HepG2 (cell line): ENCODE data around the gene MAP3K14. TPM values are rescaled to one million over a fixed set of nuclear protein-coding genes. Genes with fewer than 3 reads are reported as not detected.

Source experiments
- ATAC-seq: fragments of 200-7000 bp; cut with Tn5 transposase; 3 replicates; pipeline ENCODE4 v1.9.1; 2020; ENCODE audit warnings: mild to moderate bottlenecking, moderate library complexity
- BruUV-seq: library from RNA; stranded (reverse); fragments of 400-500 nt; replicated peaks from 2 replicates; lab custom pipeline; 2021; lab: Mats Ljungman, UMichigan
- CTCF ChIA-PET: fragments of 300-600 bp; formaldehyde crosslinking; extraction: SDS; loops from one replicate; lab custom pipeline; 2021; ENCODE audit warnings: low total read pairs, inconsistent platforms, low intra/inter-chr PET ratio; lab: Yijun Ruan, JAX
- POLR2A ChIA-PET: fragments of 350-600 bp; sonication (Branson Sonifier 250); formaldehyde crosslinking; loops from one replicate; lab custom pipeline; 2020; ENCODE audit warnings: antibody characterized with exemption, inconsistent platforms; lab: Yijun Ruan, JAX
- DNase-seq: peaks from one replicate; pipeline ENCODE4 v3.0.0-alpha.2; 2015; ENCODE audit warnings: low spot score
- FAIRE-seq: peaks from 3 replicates; lab custom pipeline; 2011; peaks lifted over from hg19 to GRCh38; lab: Jason Lieb, UNC
- H2AFZ ChIP-seq: one replicate; pipeline ENCODE4 v1.6.1; 2011; ENCODE audit warnings: low read length, inconsistent platforms
- H3K27ac ChIP-seq: fragments of 300-600 bp; 3 replicates; pipeline ENCODE4 v1.8.0; 2011; ENCODE audit warnings: mixed run types, mild to moderate bottlenecking, mixed read lengths, low read length, inconsistent platforms; ENCODE audit not compliant: insufficient read depth; ENCODE audit errors: extremely low read length
- H3K27me3 ChIP-seq, 2 experiments: fragments of 200-600 bp in 1 of 2; 2 replicates in 1 of 2; 3 replicates in 1 of 2; pipeline versions ENCODE4 v1.6.0 to v1.8.0; 2011; ENCODE audit warnings: low read length in 2 of 2, mild to moderate bottlenecking in 2 of 2, moderate library complexity in 2 of 2, inconsistent platforms in 1 of 2; ENCODE audit not compliant: insufficient read depth in 2 of 2, control insufficient read depth in 1 of 2
- H3K36me3 ChIP-seq, 2 experiments: fragments of 200-600 bp in 1 of 2; replicated peaks in 1 of 2; 2 replicates in 1 of 2; 3 replicates in 1 of 2; pipeline versions ENCODE4 v1.5.1 to v1.8.0; 2011; ENCODE audit warnings: low read length in 2 of 2, inconsistent platforms in 1 of 2; ENCODE audit not compliant: insufficient read depth in 2 of 2, control insufficient read depth in 1 of 2
- H3K4me1 ChIP-seq: 2 replicates; pipeline ENCODE4 v1.5.1; 2012; ENCODE audit warnings: low read length, inconsistent platforms; ENCODE audit not compliant: insufficient read depth
- H3K4me2 ChIP-seq: 2 replicates; pipeline ENCODE4 v1.6.0; 2011; ENCODE audit warnings: low read depth, low read length, inconsistent platforms
- H3K4me3 ChIP-seq, 3 experiments: fragments of 200-600 bp in 1 of 3; sonication (generic), shearing (Covaris generic) in 1 of 3; replicated peaks in 1 of 3; 2 replicates each; pipeline ENCODE4 v1.5.1; 2011 to 2016; ENCODE audit warnings: low read length in 3 of 3, inconsistent platforms in 2 of 3, low read depth in 2 of 3, mild to moderate bottlenecking in 2 of 3, control low read depth in 1 of 3, mixed read lengths in 1 of 3; ENCODE audit not compliant: insufficient read depth in 1 of 3
- H3K79me2 ChIP-seq: one replicate; pipeline ENCODE4 v1.6.1; 2011; ENCODE audit warnings: low read length, inconsistent platforms; ENCODE audit not compliant: insufficient read depth
- H3K9ac ChIP-seq: 2 replicates; pipeline ENCODE4 v1.6.0; 2011; ENCODE audit warnings: mild to moderate bottlenecking, low read depth, low read length, inconsistent platforms; ENCODE audit not compliant: insufficient read depth
- H3K9me3 ChIP-seq: 2 replicates; pipeline ENCODE4 v1.5.1; 2012; ENCODE audit warnings: mild to moderate bottlenecking, low read length
- H4K20me1 ChIP-seq: 2 replicates; pipeline ENCODE4 v1.6.0; 2011; ENCODE audit warnings: inconsistent platforms, mild to moderate bottlenecking, low read length, moderate library complexity; ENCODE audit not compliant: insufficient read depth
- KLF11 ChIP-seq: IDR thresholded peaks from 2 replicates; pipeline ENCODE4 v1.6.1; 2016; ENCODE audit warnings: missing compliant biosample characterization
- SP5 ChIP-seq: IDR thresholded peaks from 2 replicates; pipeline ENCODE4 v1.6.1; 2016; ENCODE audit warnings: low read depth, borderline replicate concordance
- TEAD3 ChIP-seq: optimal IDR thresholded peaks from 2 replicates; pipeline ENCODE3; 2016; ENCODE audit warnings: borderline replicate concordance
- ZNF331 ChIP-seq: sonication (generic); formaldehyde crosslinking; IDR thresholded peaks from 2 replicates; pipeline ENCODE4 v1.4.0; 2020; ENCODE audit warnings: missing genetic modification reagents
- ZNF883 ChIP-seq: sonication (generic); formaldehyde crosslinking; IDR thresholded peaks from 2 replicates; pipeline ENCODE4 v1.5.1; 2020; ENCODE audit warnings: mild to moderate bottlenecking, missing genetic modification reagents; ENCODE audit errors: not compliant biosample characterization
- ZSCAN25 ChIP-seq: sonication (generic); formaldehyde crosslinking; IDR thresholded peaks from 2 replicates; pipeline ENCODE4 v1.8.0; 2022; ENCODE audit warnings: mild to moderate bottlenecking, missing genetic modification reagents
- WGBS: methylation state at CpG from one replicate; pipeline ENCODE4 v1.1.6; 2017; ENCODE audit warnings: low lambda C conversion rate; 5-methylcytosine and 5-hydroxymethylcytosine counted together
- in situ Hi-C: cut with HindIII; loops from 2 replicates; pipeline ENCODE4 v1.10.0; 2017; ENCODE audit warnings: low pct_unique_long_range_greater_than_20kb; ENCODE audit not compliant: extremely low pct_ligation_motif_present
- intact Hi-C: fragments of 100-400 bp; cut with micrococcal nuclease; formaldehyde crosslinking; loops from one replicate; pipeline ENCODE4 v1.10.0; 2022; ENCODE audit not compliant: unreplicated experiment
- polyA plus RNA-seq, 8 experiments: library from polyadenylated mRNA; depleted of rRNA in 3 of 8; stranded (reverse) in 7 of 8; unstranded in 1 of 8; fragments of >200 nt; fragmentation: Illumina TruSeq in 4 of 8; extraction: Trizol in 4 of 8; gene quantifications; 2 replicates each; pipeline versions ENCODE4 v1.2.1 to v1.2.3, GENCODE V29; 2011 to 2016; ENCODE audit warnings: low read depth in 4 of 8, missing spikeins in 1 of 8, mixed read lengths in 1 of 8; ENCODE audit not compliant: insufficient read depth in 1 of 8
- total RNA-seq, 5 experiments: library from RNA; depleted of rRNA; stranded (reverse); fragments of >200 nt; fragmentation: Illumina TruSeq; extraction: Trizol; gene quantifications; 2 replicates each; pipeline ENCODE4 v1.2.3, GENCODE V29; 2016; ENCODE audit warnings: low read depth in 1 of 5
- TF ChIP-seq, protein P1 (sequence below): sonication (generic); formaldehyde crosslinking; IDR thresholded peaks from 2 replicates; pipeline ENCODE4 v1.5.1; 2020; ENCODE audit warnings: mild to moderate bottlenecking, moderate library complexity, missing genetic modification reagents

The MAP3K14 gene
- total and polyA plus RNA-seq, 2 of the 13 experiments (the other 11 are each of a cell fraction or from before 2014, with no cell fraction given), result 2.6 TPM

DNA sequence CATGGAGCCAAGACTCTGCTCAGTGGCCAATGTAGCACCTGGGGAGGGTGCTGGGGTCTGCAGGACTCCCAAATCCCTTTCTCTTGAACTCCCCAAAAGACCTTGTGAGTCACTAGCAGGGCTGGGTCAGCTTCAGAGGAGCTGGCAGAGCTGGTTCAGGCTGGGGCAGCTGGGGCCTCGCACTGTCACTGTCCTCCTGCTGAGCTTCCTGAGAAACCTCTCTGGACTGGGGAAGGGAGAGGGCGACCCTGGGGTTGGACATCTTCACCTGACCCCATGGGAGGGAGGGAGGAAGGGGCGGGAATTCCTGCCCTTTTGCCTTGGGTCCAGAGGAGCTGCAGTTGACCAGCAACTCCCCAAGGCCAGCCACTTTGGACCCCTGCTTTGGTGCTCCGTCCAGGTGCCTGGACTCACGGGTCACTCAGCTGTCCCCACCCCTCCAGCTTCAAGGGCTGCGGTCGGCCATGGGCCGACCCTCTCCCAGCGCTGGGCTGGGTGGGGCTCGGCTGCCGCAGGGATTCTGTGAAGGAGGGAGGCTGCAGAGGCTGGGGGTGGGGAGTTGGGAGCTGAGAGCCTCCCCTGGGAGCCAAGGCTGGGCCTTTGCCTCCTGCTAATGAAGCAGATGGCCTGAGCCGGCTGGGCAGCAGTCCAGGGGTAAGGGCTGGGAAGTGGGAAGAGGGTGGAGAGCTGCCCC lies 85.9 kb downstream of the MAP3K14 start (continued):
- TF ChIP-seq, protein P1, sequence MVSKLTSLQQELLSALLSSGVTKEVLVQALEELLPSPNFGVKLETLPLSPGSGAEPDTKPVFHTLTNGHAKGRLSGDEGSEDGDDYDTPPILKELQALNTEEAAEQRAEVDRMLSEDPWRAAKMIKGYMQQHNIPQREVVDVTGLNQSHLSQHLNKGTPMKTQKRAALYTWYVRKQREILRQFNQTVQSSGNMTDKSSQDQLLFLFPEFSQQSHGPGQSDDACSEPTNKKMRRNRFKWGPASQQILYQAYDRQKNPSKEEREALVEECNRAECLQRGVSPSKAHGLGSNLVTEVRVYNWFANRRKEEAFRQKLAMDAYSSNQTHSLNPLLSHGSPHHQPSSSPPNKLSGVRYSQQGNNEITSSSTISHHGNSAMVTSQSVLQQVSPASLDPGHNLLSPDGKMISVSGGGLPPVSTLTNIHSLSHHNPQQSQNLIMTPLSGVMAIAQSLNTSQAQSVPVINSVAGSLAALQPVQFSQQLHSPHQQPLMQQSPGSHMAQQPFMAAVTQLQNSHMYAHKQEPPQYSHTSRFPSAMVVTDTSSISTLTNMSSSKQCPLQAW (CRISPR knock-in tag), result 0 out of 2 replicates have a peak, but pooled peaks have one; percentile 56
- TF ChIP-seq TEAD3 (CRISPR knock-in tag), result peak; percentile 27
- TF ChIP-seq ZNF331 (CRISPR knock-in tag), result no peak
- no peak for TF ChIP-seq ZSCAN25 (CRISPR knock-in tag)
- peak; percentile 44; the same call in 1 of the 2 replicates for TF ChIP-seq SP5 (CRISPR knock-in tag)

DNA sequence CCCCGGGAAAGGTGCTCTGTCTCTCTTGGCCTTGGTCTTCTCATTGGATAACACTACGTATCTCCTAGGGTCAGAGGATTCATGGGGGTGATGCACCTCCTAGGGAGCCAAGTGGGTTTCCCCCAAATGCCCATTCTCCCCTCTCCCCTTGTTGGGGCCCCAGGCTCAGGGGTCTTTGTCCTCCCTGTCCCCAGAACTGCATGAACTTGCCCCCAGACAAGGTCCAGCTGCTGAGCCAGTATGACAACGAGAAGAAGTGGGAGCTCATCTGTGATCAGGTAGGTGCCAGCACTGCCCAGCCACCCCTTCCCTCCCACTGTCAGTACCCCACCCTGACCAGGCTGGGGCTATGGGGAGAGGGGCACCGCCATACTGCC lies 86.4 kb downstream of the MAP3K14 start:
- H3K79me2 ChIP-seq, result no peaks in the 10 kb centered on the region
- peak overlapping the region; percentile 58 for H3K4me2 ChIP-seq
- 47% methylated on average over 4 of the region's 4 CpGs for WGBS
- ATAC-seq (peak; percentile 1; the same call in 2 of the 3 replicates), FAIRE-seq (no peak), DNase-seq (no peak)
- no peak overlapping the region for H3K27ac ChIP-seq
- intact Hi-C loops, result loop anchor here (5.0 kb wide), 1 partner anchor 93 kb away; the partner anchor contains the start of gene ACBD4
- H3K9ac ChIP-seq, result no peak overlapping the region
- no peaks in the 10 kb centered on the region for H3K36me3 ChIP-seq
- H3K4me3 ChIP-seq, result no peak overlapping the region; a peak in 1 of 6 replicates
- ChIA-PET POLR2A (interaction anchor here (1.0 to 6.0 kb wide), 8 partner anchors 11 to 195 kb away, joined by 3 to 66 read pairs (median 16); partner anchors contain the start of genes ACBD4, HEXIM1 and HEXIM2), CTCF (interaction anchor here (1.1 to 3.3 kb wide), 2 partner anchors 12 to 95 kb away, joined by 6 to 31 read pairs; partner anchors contain the start of gene ACBD4)
- BruUV-seq, result no TSS peak
- peaks cover 4 to 26% of the 10 kb centered on the region in 2 experiments; a peak in 4 of 5 replicates for H3K27me3 ChIP-seq
- no peaks in the 10 kb centered on the region for H3K9me3 ChIP-seq
- in situ Hi-C loops, result no loop called here
- H3K4me1 ChIP-seq, result peaks cover 66% of the 10 kb centered on the region
- TF ChIP-seq ZNF883 (CRISPR knock-in tag), result peak; percentile 2
- TF ChIP-seq KLF11 (CRISPR knock-in tag), result no peak
- H4K20me1 ChIP-seq, result no peaks in the 10 kb centered on the region
- no peak overlapping the region for H2AFZ ChIP-seq
